ENCODE results near the gene MAZ. TPM values are rescaled to one million over a fixed set of nuclear protein-coding genes. Genes with fewer than 3 reads are reported as not detected.
A peak's percentile ranks its signal among the peaks of the same experiment; 100 is the strongest.

MAZ gene
- total RNA-seq, 1 donor from 2014 or later = 125 TPM

GRCh38 chr16:29818082-29818481 lies 11.8 kb downstream of the MAZ start:
- Histone ChIP-seq H3K4me3 (ENCODE audit: low read depth, low read length) (no peak overlapping the region), H3K27me3 (ENCODE audit: control insufficient read depth, insufficient read depth, low read length) (no peaks in the 10 kb centered on the region), H3K36me3 (ENCODE audit: control insufficient read depth, insufficient read depth, low read length) (peaks cover 5% of the 10 kb centered on the region)
- TF ChIP-seq CTCF (IDR thresholded peaks at IDR 0.05; ENCODE audit: insufficient read depth, low read length, severe bottlenecking) = no peak
- FAIRE-seq = no peak
- DNase-seq (ENCODE audit: low read depth) = no peak

- DNase-seq (ENCODE audit: low read depth) = no peak
- no peaks in the 10 kb centered on the region for H3K27me3 ChIP-seq (ENCODE audit: control insufficient read depth, insufficient read depth, low read length)
- H3K36me3 ChIP-seq (ENCODE audit: control insufficient read depth, insufficient read depth, low read length) = peaks cover 5% of the 10 kb centered on the region
- no peak overlapping the region for H3K4me3 ChIP-seq (ENCODE audit: low read depth, low read length)
- FAIRE-seq = no peak
- TF ChIP-seq CTCF (IDR thresholded peaks at IDR 0.05; ENCODE audit: insufficient read depth, low read length, severe bottlenecking) = peak; percentile 30
Observed at GRCh38 chr16:29819506-29819905, 13.2 kb downstream of the MAZ start.

GRCh38 chr16:29820271-29820701 lies 14.0 kb downstream of the MAZ start, which contains the start of gene MVP:
Gene MVP, plus strand, starts transcription at chr16:29820462. Its CDS starts 10,088 bp downstream, at chr16:29830550.
- FAIRE-seq (no peak), DNase-seq (ENCODE audit: low read depth) (peak; percentile 59)
- H3K27me3 ChIP-seq (ENCODE audit: control insufficient read depth, insufficient read depth, low read length) = no peaks in the 10 kb centered on the region
- no peak for TF ChIP-seq CTCF (IDR thresholded peaks at IDR 0.05; ENCODE audit: insufficient read depth, low read length, severe bottlenecking)
- H3K36me3 ChIP-seq (ENCODE audit: control insufficient read depth, insufficient read depth, low read length) = peaks cover 5% of the 10 kb centered on the region
- H3K4me3 ChIP-seq (ENCODE audit: low read depth, low read length) = peak within 1 kb of the TSS; percentile 51

- peak; percentile 55 for DNase-seq (ENCODE audit: low read depth)
- no peak for TF ChIP-seq CTCF (IDR thresholded peaks at IDR 0.05; ENCODE audit: insufficient read depth, low read length, severe bottlenecking)
- Histone ChIP-seq H3K36me3 (ENCODE audit: control insufficient read depth, insufficient read depth, low read length) (peaks cover 7% of the 10 kb centered on the region), H3K27me3 (ENCODE audit: control insufficient read depth, insufficient read depth, low read length) (no peaks in the 10 kb centered on the region), H3K4me3 (ENCODE audit: low read depth, low read length) (peak overlapping the region; percentile 51)
- no peak for FAIRE-seq
Observed at GRCh38 chr16:29820730-29821642, 14.7 kb downstream of the MAZ start.

- no peak for FAIRE-seq
- TF ChIP-seq CTCF (IDR thresholded peaks at IDR 0.05; ENCODE audit: insufficient read depth, low read length, severe bottlenecking) = no peak
- DNase-seq (ENCODE audit: low read depth) = peak; percentile 75
- Histone ChIP-seq H3K36me3 (ENCODE audit: control insufficient read depth, insufficient read depth, low read length) (peaks cover 9% of the 10 kb centered on the region), H3K4me3 (ENCODE audit: low read depth, low read length) (peak overlapping the region; percentile 51), H3K27me3 (ENCODE audit: control insufficient read depth, insufficient read depth, low read length) (no peaks in the 10 kb centered on the region)
Observed at GRCh38 chr16:29821643-29822115, 15.3 kb downstream of the MAZ start.
